WERI-Rb-1 (cell line): ENCODE measurements around the gene PRICKLE2.

Experiments
- DNase-seq: peaks from one replicate; pipeline ENCODE4 v3.0.0-alpha.2; 2020
- H3K27ac ChIP-seq: fragments of 250-450 bp; sonication (Bioruptor Pico); 2 replicates; pipeline ENCODE4 v1.5.1; 2020; ENCODE audit warnings: mild to moderate bottlenecking, moderate library complexity
- H3K27me3 ChIP-seq: fragments of 250-450 bp; sonication (Bioruptor Pico); 2 replicates; pipeline ENCODE4 v1.5.1; 2021; ENCODE audit warnings: mild to moderate bottlenecking, low read depth, moderate library complexity; ENCODE audit not compliant: insufficient read depth, severe bottlenecking
- H3K36me3 ChIP-seq: fragments of 250-450 bp; sonication (Bioruptor Pico); 2 replicates; pipeline ENCODE4 v1.5.1; 2020; ENCODE audit warnings: mild to moderate bottlenecking, moderate library complexity
- H3K4me3 ChIP-seq: 2 replicates; pipeline ENCODE4 v1.5.1; 2011; ENCODE audit warnings: low read depth, mild to moderate bottlenecking, control low read depth, low read length
- H3K9me3 ChIP-seq: fragments of 250-450 bp; sonication (Bioruptor Pico); 2 replicates; pipeline ENCODE4 v1.5.1; 2021; ENCODE audit warnings: mild to moderate bottlenecking, moderate library complexity; ENCODE audit not compliant: severe bottlenecking
- CTCF ChIP-seq: IDR thresholded peaks from 2 replicates; pipeline ENCODE4 v1.5.1; 2011; ENCODE audit warnings: low read depth, mild to moderate bottlenecking, control low read depth, inconsistent platforms, low read length

PRICKLE2 gene

GRCh38 chr3:64134882-64135281, 90.4 kb downstream of the PRICKLE2 start:
- no peak for DNase-seq
- no peak for TF ChIP-seq CTCF
- no peak overlapping the region for H3K4me3 ChIP-seq
- no peaks in the 10 kb centered on the region for H3K9me3 ChIP-seq
- H3K36me3 ChIP-seq = peaks cover 33% of the 10 kb centered on the region
- H3K27me3 ChIP-seq = no peaks in the 10 kb centered on the region
- H3K27ac ChIP-seq = peak overlapping the region; percentile 94

- no peak overlapping the region for H3K4me3 ChIP-seq
- H3K9me3 ChIP-seq = no peaks in the 10 kb centered on the region
- peak overlapping the region; percentile 94 for H3K27ac ChIP-seq
- H3K27me3 ChIP-seq = no peaks in the 10 kb centered on the region
- peak; percentile 50 for DNase-seq
- H3K36me3 ChIP-seq = peaks cover 31% of the 10 kb centered on the region
- no peak for TF ChIP-seq CTCF
These were observed 91.3 kb downstream of the PRICKLE2 start for GRCh38 chr3:64133987-64134386.

- Histone ChIP-seq H3K4me3 (no peak overlapping the region), H3K27ac (peak overlapping the region; percentile 94), H3K27me3 (no peaks in the 10 kb centered on the region), H3K9me3 (no peaks in the 10 kb centered on the region), H3K36me3 (peaks cover 26% of the 10 kb centered on the region)
- no peak for DNase-seq
- no peak for TF ChIP-seq CTCF
These were observed 92.0 kb downstream of the PRICKLE2 start for GRCh38 chr3:64133272-64133671.

GRCh38 chr3:64131725-64132469, 93.4 kb downstream of the PRICKLE2 start:
- Histone ChIP-seq H3K4me3 (no peak overlapping the region), H3K27me3 (no peaks in the 10 kb centered on the region), H3K27ac (peak overlapping the region; percentile 94), H3K36me3 (peaks cover 26% of the 10 kb centered on the region), H3K9me3 (no peaks in the 10 kb centered on the region)
- no peak for TF ChIP-seq CTCF
- peak; percentile 52 for DNase-seq

GRCh38 chr3:64130436-64130835, 94.8 kb downstream of the PRICKLE2 start:
- Histone ChIP-seq H3K36me3 (peaks cover 19% of the 10 kb centered on the region), H3K9me3 (no peaks in the 10 kb centered on the region), H3K27ac (peak overlapping the region; percentile 94), H3K4me3 (peak overlapping the region; percentile 5), H3K27me3 (no peaks in the 10 kb centered on the region)
- DNase-seq = no peak
- TF ChIP-seq CTCF = no peak

- peak overlapping the region; percentile 94 for H3K27ac ChIP-seq
- no peak overlapping the region; the same call in 1 of the 2 replicates for H3K4me3 ChIP-seq
- no peaks in the 10 kb centered on the region for H3K27me3 ChIP-seq
- peak; percentile 92 for DNase-seq
- H3K36me3 ChIP-seq = peaks cover 27% of the 10 kb centered on the region
- H3K9me3 ChIP-seq = peaks cover 7% of the 10 kb centered on the region
- TF ChIP-seq CTCF = no peak
These were observed 95.7 kb downstream of the PRICKLE2 start for GRCh38 chr3:64129581-64129980.
